GM19240 (cell line): Measurements from ENCODE around the gene ARGFX.
"Not testable (repeated sequence)": the region's sequence is repeated elsewhere in the genome, so short reads cannot be mapped to it uniquely, and the experiment has no call there.

ENCODE experiments used
- DNase-seq: peaks from one replicate; pipeline ENCODE4 v3.0.0; 2011; ENCODE audit warnings: low spot score; ENCODE audit not compliant: insufficient read length

Gene ARGFX

GRCh38 chr3:121567649-121568048, at the start of gene ARGFX:
Gene ARGFX, plus strand, starts transcription at chr3:121567949. Its CDS starts 2,765 bp downstream, at chr3:121570714.
- DNase-seq, result no peak

GRCh38 chr3:121517953-121518655, 49.6 kb upstream of the ARGFX start:
- no peak for DNase-seq

GRCh38 chr3:121520510-121520909, 47.2 kb upstream of the ARGFX start:
- no peak for DNase-seq

- no peak for DNase-seq
Measured at GRCh38 chr3:121529308-121529707, 38.4 kb upstream of the ARGFX start.

GRCh38 chr3:121531269-121531668, 36.5 kb upstream of the ARGFX start:
- DNase-seq, result no peak

GRCh38 chr3:121542924-121543323, 24.8 kb upstream of the ARGFX start:
- DNase-seq, result no peak

GRCh38 chr3:121545049-121545573, 22.6 kb upstream of the ARGFX start:
- DNase-seq, result no peak

GRCh38 chr3:121545574-121546455, 21.9 kb upstream of the ARGFX start, which contains the start of gene POLQ:
Gene POLQ, minus strand, starts transcription at chr3:121545988. Its CDS starts 111 bp downstream, at chr3:121545877.
- DNase-seq, result peak; percentile 53

GRCh38 chr3:121552379-121552778, 15.4 kb upstream of the ARGFX start:
- DNase-seq, result no peak

- no peak for DNase-seq
Measured at GRCh38 chr3:121552797-121553196, 15.0 kb upstream of the ARGFX start.

GRCh38 chr3:121557426-121557934, 10.3 kb upstream of the ARGFX start:
- no peak for DNase-seq

GRCh38 chr3:121562148-121562547, 5.6 kb upstream of the ARGFX start:
- DNase-seq, result no peak

GRCh38 chr3:121566773-121567172, 976 bp upstream of the ARGFX start:
- DNase-seq, result no peak

- no peak for DNase-seq
Measured at GRCh38 chr3:121574449-121574848, 6.7 kb downstream of the ARGFX start.

- DNase-seq, result no peak
Measured at GRCh38 chr3:121581691-121582090, 13.9 kb downstream of the ARGFX start.

- peak; percentile 8 for DNase-seq
Measured at GRCh38 chr3:121584418-121584817, 16.7 kb downstream of the ARGFX start.

GRCh38 chr3:121592856-121593702, 25.3 kb downstream of the ARGFX start, which contains the start of gene FBXO40:
Gene FBXO40, plus strand, starts transcription at chr3:121593379. Its CDS starts 27,197 bp downstream, at chr3:121620576.
- DNase-seq, result no peak

- not testable (repeated sequence) for DNase-seq
Measured at GRCh38 chr3:121593806-121594205, 26.1 kb downstream of the ARGFX start.

- DNase-seq, result no peak
Measured at GRCh38 chr3:121594850-121595249, 27.1 kb downstream of the ARGFX start.

- no peak for DNase-seq
Measured at GRCh38 chr3:121595765-121596406, 28.1 kb downstream of the ARGFX start.
